NCI-H2107 treated with DMSO at 0.1 percent for 48 hours (cell line): ENCODE data around the gene MYH14.
A peak's percentile ranks its signal among the peaks of the same experiment; 100 is the strongest.
"Not testable (repeated sequence)": the region's sequence is repeated elsewhere in the genome, so short reads cannot be mapped to it uniquely, and the experiment has no call there.

Experiments
- DNase-seq: peaks from one replicate; lab custom pipeline; 2025; ENCODE audit not compliant: unreplicated experiment; lab: John Stamatoyannopoulos, UW

MYH14 gene

GRCh38 chr19:50330365-50331078 is 127.1 kb downstream of the MYH14 start:
- DNase-seq = peak; percentile 88

DNA sequence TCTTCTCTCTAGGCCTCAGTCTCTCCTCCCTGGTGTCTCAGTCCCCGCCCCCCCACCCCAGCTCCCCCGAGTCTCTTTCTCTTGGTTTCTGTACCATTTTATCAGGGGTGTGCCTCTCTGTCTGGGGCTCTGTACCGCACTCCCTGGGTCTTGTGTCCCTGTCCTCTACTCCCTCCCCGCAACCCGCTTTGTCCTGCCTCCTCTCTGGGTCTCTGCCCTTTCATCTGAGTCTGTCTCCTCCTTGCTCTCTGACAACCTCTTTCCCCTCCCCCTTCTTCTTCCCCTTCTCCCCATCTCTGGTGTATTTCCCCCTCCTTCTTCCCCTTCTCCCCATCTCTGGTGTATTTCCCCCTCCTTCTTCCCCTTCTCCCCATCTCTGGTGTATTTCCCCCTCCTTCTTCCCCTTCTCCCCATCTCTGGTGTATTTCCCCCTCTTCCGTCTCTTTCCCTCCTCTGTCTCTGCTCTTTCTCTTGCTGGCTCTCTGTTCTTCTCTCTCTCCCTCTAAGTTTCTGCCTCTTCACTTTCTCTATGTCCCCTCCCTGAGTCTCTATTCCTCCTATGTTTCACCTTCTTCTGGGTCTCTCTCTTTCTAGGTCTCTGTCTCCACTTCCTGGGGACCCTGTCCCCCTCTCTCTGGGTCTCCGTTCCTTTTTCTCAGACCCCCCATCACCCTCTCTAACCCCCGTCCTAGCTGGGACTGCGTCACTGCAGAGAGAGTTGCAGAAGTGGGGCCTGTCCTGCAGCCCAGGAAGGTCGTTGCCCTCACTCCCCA is 128.0 kb downstream of the MYH14 start:
- DNase-seq = no peak

- DNase-seq = no peak
Measured at GRCh38 chr19:50331994-50332243, 128.5 kb downstream of the MYH14 start.

DNA sequence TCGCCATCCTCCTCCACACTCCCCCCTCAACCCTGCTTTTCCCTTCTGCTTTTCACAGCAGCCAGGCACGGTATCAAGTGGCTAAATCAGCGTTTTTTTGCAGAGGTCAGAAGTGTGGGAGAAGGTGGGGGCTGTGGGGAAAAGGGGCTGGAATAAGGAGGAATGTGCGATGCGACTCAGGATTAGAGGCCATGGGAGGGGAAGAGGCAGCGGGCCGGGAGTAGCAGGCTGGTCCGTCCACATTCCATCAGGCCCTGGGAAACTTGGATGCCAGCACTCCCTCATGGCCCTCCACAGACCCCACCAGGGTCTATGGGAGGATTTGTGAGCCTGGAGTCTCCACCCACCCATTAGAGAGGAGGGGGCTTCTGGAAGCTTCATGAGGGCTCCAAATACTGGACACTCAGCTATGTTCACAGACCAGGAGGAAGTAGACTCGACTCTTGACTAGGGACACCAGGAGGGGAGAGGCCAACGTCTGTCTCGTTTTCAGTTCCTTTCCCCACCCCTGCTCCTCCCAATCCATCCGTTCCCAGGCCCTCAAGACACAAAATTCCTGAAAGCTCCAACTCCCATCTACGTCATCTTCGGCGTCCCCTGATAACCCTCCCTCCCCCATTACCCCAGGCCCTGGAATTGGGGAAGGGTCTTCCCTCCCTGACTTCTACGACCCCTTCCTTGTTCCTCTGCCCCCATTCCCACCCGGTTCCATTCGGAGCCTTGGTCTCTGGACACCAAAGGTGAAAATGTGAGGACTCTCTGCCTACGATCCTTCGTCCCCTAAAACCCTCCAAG is 129.0 kb downstream of the MYH14 start:
- no peak for DNase-seq

- peak; percentile 24 for DNase-seq
Measured at GRCh38 chr19:50333235-50333736, 129.9 kb downstream of the MYH14 start.

GRCh38 chr19:50333737-50334617 is 130.6 kb downstream of the MYH14 start:
- DNase-seq = no peak

- no peak for DNase-seq
Measured at GRCh38 chr19:50334741-50335421, 131.5 kb downstream of the MYH14 start.

DNA sequence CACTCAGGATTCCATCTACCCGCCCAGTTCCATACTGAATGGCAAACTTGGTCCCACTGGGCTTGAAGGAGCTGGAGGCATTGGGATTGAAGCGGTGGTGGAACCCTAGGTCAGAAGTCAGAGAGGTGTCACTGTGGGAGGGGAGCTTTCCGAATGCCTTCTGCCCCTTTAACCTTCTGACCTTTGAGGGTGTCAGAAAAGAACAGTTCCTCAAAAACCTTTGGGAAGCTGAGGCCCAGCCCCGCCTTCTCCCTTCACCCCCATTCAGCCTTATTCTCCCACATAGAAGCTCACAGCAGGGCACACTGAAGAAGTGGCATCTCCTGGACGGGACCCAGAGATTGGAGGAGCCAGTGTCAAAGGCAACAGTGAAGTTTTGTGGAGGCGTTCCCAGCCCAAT is 133.6 kb downstream of the MYH14 start:
- not testable (repeated sequence) for DNase-seq

DNA sequence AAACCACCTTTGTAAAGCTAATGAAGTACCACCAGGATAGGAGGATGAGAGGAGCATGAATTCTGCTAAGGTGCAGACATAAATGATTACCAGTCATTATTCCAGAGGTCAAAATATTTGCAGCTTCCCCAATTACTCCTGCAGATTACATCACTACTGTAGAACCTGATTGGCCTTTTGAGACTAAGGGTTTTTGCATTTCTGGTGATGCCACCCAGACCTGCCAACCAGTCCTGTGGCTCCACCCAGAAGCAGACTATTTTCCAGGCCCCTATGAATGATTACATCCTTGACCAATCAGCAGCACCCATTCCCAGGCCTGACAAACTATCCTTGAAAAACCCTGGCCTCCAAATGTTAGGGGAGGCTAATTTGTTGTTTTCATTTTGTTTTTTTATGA is 136.9 kb downstream of the MYH14 start:
- DNase-seq = no peak

- no peak for DNase-seq
Measured at GRCh38 chr19:50341091-50341564, 137.7 kb downstream of the MYH14 start.

DNA sequence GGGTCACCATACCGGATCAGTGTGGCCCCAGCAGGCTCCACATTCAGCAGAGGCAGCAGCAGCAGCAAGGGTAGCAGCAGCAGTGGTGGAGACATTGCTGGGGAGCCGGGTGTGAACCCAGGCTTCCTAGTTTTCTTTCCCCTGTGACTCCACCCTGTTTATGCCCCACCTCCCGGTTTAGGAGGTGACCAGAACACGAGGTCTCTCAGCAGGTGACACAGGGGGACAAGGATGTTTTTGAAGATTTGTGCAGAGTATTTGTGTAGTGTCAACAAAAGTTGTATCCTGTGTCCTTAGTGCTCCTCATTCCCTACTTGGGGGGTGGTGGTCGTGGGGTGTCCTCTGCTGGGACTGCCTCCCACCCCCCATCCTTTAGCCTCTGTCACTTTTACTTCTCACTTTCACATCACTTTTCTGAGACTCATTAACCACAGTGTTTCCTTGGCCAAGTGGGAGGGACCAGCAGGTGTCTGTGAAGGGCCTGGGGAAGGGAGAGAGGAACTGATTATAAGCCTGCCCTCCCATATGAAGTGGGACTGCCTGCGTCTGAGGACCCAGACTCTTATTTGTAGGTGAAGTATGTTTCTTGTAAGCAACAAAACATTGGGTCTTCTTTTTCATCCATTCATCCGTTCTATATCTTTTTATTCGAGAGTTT is 141.4 kb downstream of the MYH14 start:
- no peak for DNase-seq

DNA sequence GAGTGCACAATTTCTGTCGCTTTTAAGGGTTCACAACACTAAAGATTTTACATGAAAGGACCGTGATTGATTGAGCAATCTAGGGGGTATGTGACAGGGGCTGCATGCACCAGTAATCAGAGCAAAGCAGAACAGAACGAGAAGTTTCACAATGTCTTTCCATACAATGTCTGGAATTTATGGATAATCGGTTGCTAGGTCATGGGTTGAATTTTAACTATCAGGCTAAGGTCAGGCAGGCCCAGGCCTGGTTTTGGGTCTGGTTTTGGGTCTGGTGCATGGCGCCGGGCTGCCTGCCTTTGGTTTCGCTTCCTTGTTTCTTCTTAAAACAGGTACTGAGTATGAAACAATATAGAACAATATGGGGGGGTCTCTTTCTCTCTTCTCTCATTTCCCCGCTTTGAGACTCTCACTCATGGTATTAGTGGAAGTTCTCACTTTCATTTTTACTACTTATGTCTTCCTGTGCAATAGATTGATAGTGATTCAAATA is 143.7 kb downstream of the MYH14 start:
- DNase-seq = not testable (repeated sequence)

DNA sequence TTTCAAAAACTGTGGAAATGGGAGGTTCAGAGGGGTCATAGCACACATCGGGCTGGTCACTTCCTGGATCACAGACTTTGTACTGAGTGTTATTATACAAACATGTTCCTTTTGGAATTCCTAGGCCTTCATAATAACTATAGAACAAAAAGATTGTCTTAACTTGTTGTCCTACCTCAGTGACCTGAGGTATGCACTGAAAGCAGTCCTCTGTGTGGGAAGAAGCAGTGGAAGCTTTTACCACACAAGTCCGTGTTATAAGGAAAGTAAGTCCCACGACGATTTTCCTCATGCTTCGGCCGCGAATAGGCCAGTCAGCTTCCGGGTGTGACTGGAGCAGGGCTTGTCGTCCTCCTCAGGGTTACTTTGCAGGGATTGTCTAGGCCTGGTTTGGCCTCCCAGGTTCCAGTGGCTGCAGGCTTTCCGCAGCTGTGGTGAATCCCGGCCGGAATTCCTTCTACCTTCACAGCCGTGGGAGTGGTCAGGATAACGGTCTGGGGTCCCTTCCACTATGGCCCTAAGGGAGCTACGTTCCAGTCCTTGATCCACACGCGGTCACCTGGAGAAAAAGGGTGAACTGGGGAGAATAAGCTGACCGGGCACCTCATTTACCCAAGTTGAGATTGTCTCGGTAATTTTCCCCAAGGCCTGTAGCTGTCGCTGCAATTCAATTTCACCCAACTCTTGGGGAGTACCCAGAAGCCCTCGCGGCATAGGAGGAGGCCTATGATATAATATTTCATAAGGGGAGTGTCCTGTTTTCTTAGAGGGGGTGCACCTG is 146.0 kb downstream of the MYH14 start:
- DNase-seq = no peak

- no peak for DNase-seq
Measured at GRCh38 chr19:50352242-50352641, 148.8 kb downstream of the MYH14 start.

- not testable (repeated sequence) for DNase-seq
Measured at GRCh38 chr19:50353487-50353880, 150.1 kb downstream of the MYH14 start.

GRCh38 chr19:50356691-50357177 is 153.3 kb downstream of the MYH14 start:
- no peak for DNase-seq

- DNase-seq = peak; percentile 17
Measured at GRCh38 chr19:50357178-50358100, 154.0 kb downstream of the MYH14 start.
